ENCODE results near the gene RAB3IL1.
A peak's percentile ranks its signal among the peaks of the same experiment; 100 is the strongest.

RAB3IL1 gene

GRCh38 chr11:61893981-61894380 is 23.4 kb downstream of the RAB3IL1 start:
- H3K4me3 ChIP-seq (ENCODE audit: insufficient read depth, low read length, poor library complexity, severe bottlenecking), result no peak overlapping the region
- H3K27ac ChIP-seq (ENCODE audit: low read depth, low read length), result no peak overlapping the region
- peaks cover 7% of the 10 kb centered on the region; the same call in 1 of the 2 replicates for H3F3A ChIP-seq (ENCODE audit: insufficient read depth)
- no peaks in the 10 kb centered on the region for H3K79me2 ChIP-seq (ENCODE audit: insufficient read depth, low read length)
- no peaks in the 10 kb centered on the region for H3K36me3 ChIP-seq (ENCODE audit: low read length)
- H3K9me3 ChIP-seq (ENCODE audit: insufficient read depth, low read length), result no peaks in the 10 kb centered on the region
- no peaks in the 10 kb centered on the region for H3K9me2 ChIP-seq (replicated peaks; ENCODE audit: insufficient read depth, low read length)
- H3K27me3 ChIP-seq (ENCODE audit: low read length), result no peaks in the 10 kb centered on the region
- no peak overlapping the region for H3K4me2 ChIP-seq (ENCODE audit: low read depth, low read length, poor library complexity, severe bottlenecking)
- H2AFZ ChIP-seq (ENCODE audit: low read depth, low read length, severe bottlenecking), result no peak overlapping the region
- H3K9ac ChIP-seq (ENCODE audit: low read length), result no peak overlapping the region
- no peaks in the 10 kb centered on the region for H4K20me1 ChIP-seq (ENCODE audit: low read depth, low read length)
- no peak for TF ChIP-seq EZH2phosphoT487 (conservative IDR thresholded peaks at IDR 0.05; ENCODE audit: low read length)
- no peak for TF ChIP-seq CTCF (IDR thresholded peaks at IDR 0.05; ENCODE audit: insufficient read depth, low read length, poor library complexity, severe bottlenecking)

- TF ChIP-seq CTCF (IDR thresholded peaks at IDR 0.05; ENCODE audit: insufficient read depth, low read length, poor library complexity, severe bottlenecking) (no peak), EZH2phosphoT487 (conservative IDR thresholded peaks at IDR 0.05; ENCODE audit: low read length) (no peak)
- peak overlapping the region; percentile 68 for H3K9ac ChIP-seq (ENCODE audit: low read length)
- no peaks in the 10 kb centered on the region for H3K79me2 ChIP-seq (ENCODE audit: insufficient read depth, low read length)
- H3K27me3 ChIP-seq (ENCODE audit: low read length), result no peaks in the 10 kb centered on the region
- peaks cover 7% of the 10 kb centered on the region; the same call in 1 of the 2 replicates for H3F3A ChIP-seq (ENCODE audit: insufficient read depth)
- H3K27ac ChIP-seq (ENCODE audit: low read depth, low read length), result peak overlapping the region; percentile 35
- H2AFZ ChIP-seq (ENCODE audit: low read depth, low read length, severe bottlenecking), result peak overlapping the region; percentile 85
- H3K4me3 ChIP-seq (ENCODE audit: insufficient read depth, low read length, poor library complexity, severe bottlenecking), result peak overlapping the region; percentile 71
- no peaks in the 10 kb centered on the region for H3K9me2 ChIP-seq (replicated peaks; ENCODE audit: insufficient read depth, low read length)
- H4K20me1 ChIP-seq (ENCODE audit: low read depth, low read length), result no peaks in the 10 kb centered on the region
- no peaks in the 10 kb centered on the region for H3K36me3 ChIP-seq (ENCODE audit: low read length)
- H3K4me2 ChIP-seq (ENCODE audit: low read depth, low read length, poor library complexity, severe bottlenecking), result peak overlapping the region; percentile 65
- no peaks in the 10 kb centered on the region for H3K9me3 ChIP-seq (ENCODE audit: insufficient read depth, low read length)
These were observed 25.3 kb downstream of the RAB3IL1 start for GRCh38 chr11:61892085-61892370.

- no peaks in the 10 kb centered on the region for H3K9me3 ChIP-seq (ENCODE audit: insufficient read depth, low read length)
- no peaks in the 10 kb centered on the region for H3K79me2 ChIP-seq (ENCODE audit: insufficient read depth, low read length)
- H2AFZ ChIP-seq (ENCODE audit: low read depth, low read length, severe bottlenecking), result peak within 1 kb of the TSS; percentile 85
- H3K9ac ChIP-seq (ENCODE audit: low read length), result peak within 1 kb of the TSS; percentile 68
- no peaks in the 10 kb centered on the region for H3K27me3 ChIP-seq (ENCODE audit: low read length)
- peak within 1 kb of the TSS; percentile 35 for H3K27ac ChIP-seq (ENCODE audit: low read depth, low read length)
- peaks cover 7% of the 10 kb centered on the region; the same call in 1 of the 2 replicates for H3F3A ChIP-seq (ENCODE audit: insufficient read depth)
- no peak for TF ChIP-seq EZH2phosphoT487 (conservative IDR thresholded peaks at IDR 0.05; ENCODE audit: low read length)
- no peak for TF ChIP-seq CTCF (IDR thresholded peaks at IDR 0.05; ENCODE audit: insufficient read depth, low read length, poor library complexity, severe bottlenecking)
- H3K36me3 ChIP-seq (ENCODE audit: low read length), result no peaks in the 10 kb centered on the region
- no peaks in the 10 kb centered on the region for H4K20me1 ChIP-seq (ENCODE audit: low read depth, low read length)
- H3K4me2 ChIP-seq (ENCODE audit: low read depth, low read length, poor library complexity, severe bottlenecking), result peak within 1 kb of the TSS; percentile 65
- no peaks in the 10 kb centered on the region for H3K9me2 ChIP-seq (replicated peaks; ENCODE audit: insufficient read depth, low read length)
- H3K4me3 ChIP-seq (ENCODE audit: insufficient read depth, low read length, poor library complexity, severe bottlenecking), result peak within 1 kb of the TSS; percentile 71
These were observed 25.9 kb downstream of the RAB3IL1 start, which contains the start of gene FADS3 for GRCh38 chr11:61891331-61892084. TSS of gene FADS3 (minus strand) at chr11:61891545. CDS start at chr11:61891381, 164 bp downstream.

Measured in SU-DHL-6 (cell line).